Astrocyte (in vitro differentiated cells and primary cell): ENCODE data around the gene FAM107B. TPM values are rescaled to one million over a fixed set of nuclear protein-coding genes. Genes with fewer than 3 reads are reported as not detected.

Experiments
- DNase-seq: peaks from one replicate; pipeline ENCODE4 v3.0.0-alpha.2; 2010; ENCODE audit warnings: low read depth
- FAIRE-seq: peaks from 2 replicates; lab custom pipeline; 2011; peaks lifted over from hg19 to GRCh38; lab: Jason Lieb, UNC
- H2AFZ ChIP-seq: 2 replicates; pipeline ENCODE4 v1.6.0; 2012; ENCODE audit warnings: low read depth, low read length, inconsistent platforms
- H3K27ac ChIP-seq: 2 replicates; pipeline ENCODE4 v1.5.1; 2011; ENCODE audit warnings: low read depth, low read length, inconsistent platforms
- H3K27me3 ChIP-seq: 2 replicates; pipeline ENCODE4 v1.6.0; 2011; ENCODE audit warnings: low read length, inconsistent platforms; ENCODE audit not compliant: insufficient read depth
- H3K36me3 ChIP-seq: 2 replicates; pipeline ENCODE4 v1.5.1; 2011; ENCODE audit warnings: low read length, inconsistent platforms; ENCODE audit not compliant: insufficient read depth
- H3K4me1 ChIP-seq: 2 replicates; pipeline ENCODE4 v1.5.1; 2011; ENCODE audit warnings: low read length, inconsistent platforms; ENCODE audit not compliant: insufficient read depth
- H3K4me2 ChIP-seq: 2 replicates; pipeline ENCODE4 v1.6.0; 2012; ENCODE audit warnings: low read length, inconsistent platforms
- H3K4me3 ChIP-seq: 2 replicates; pipeline ENCODE4 v1.5.1; 2011; ENCODE audit warnings: low read depth, mild to moderate bottlenecking, low read length, inconsistent platforms; ENCODE audit not compliant: insufficient read depth
- H3K79me2 ChIP-seq: 2 replicates; pipeline ENCODE4 v1.6.0; 2012; ENCODE audit warnings: mild to moderate bottlenecking, low read length, inconsistent platforms; ENCODE audit not compliant: insufficient read depth
- H3K9ac ChIP-seq: 2 replicates; pipeline ENCODE4 v1.6.0; 2012; ENCODE audit warnings: mild to moderate bottlenecking, low read length, inconsistent platforms
- H3K9me3 ChIP-seq: 2 replicates; pipeline ENCODE4 v1.5.1; 2012; ENCODE audit warnings: low read depth, mild to moderate bottlenecking, low read length, inconsistent platforms; ENCODE audit not compliant: insufficient read depth
- H4K20me1 ChIP-seq: 2 replicates; pipeline ENCODE4 v1.6.0; 2012; ENCODE audit warnings: low read length, inconsistent platforms; ENCODE audit not compliant: insufficient read depth
- H3K27ac Mint-ChIP-seq: one replicate; pipeline ENCODE4 v1.8.0; 2021; ENCODE audit warnings: mild to moderate bottlenecking, mixed read lengths; ENCODE audit not compliant: unreplicated experiment
- H3K27me3 Mint-ChIP-seq: one replicate; pipeline ENCODE4 v1.8.0; 2021; ENCODE audit warnings: low read depth, mixed read lengths; ENCODE audit not compliant: unreplicated experiment
- H3K36me3 Mint-ChIP-seq: one replicate; pipeline ENCODE4 v1.8.0; 2021; ENCODE audit warnings: low read depth, mixed read lengths; ENCODE audit not compliant: unreplicated experiment
- H3K4me1 Mint-ChIP-seq: one replicate; pipeline ENCODE4 v1.8.0; 2021; ENCODE audit warnings: low read depth, mixed read lengths; ENCODE audit not compliant: unreplicated experiment
- H3K4me3 Mint-ChIP-seq: one replicate; pipeline ENCODE4 v1.8.0; 2021; ENCODE audit warnings: mild to moderate bottlenecking, moderate library complexity, mixed read lengths; ENCODE audit not compliant: unreplicated experiment
- H3K9me3 Mint-ChIP-seq: one replicate; pipeline ENCODE4 v1.8.0; 2021; ENCODE audit warnings: mild to moderate bottlenecking, mixed read lengths; ENCODE audit not compliant: unreplicated experiment
- CTCF ChIP-seq: IDR thresholded peaks from 2 replicates; pipeline ENCODE4 v1.5.1; 2011; ENCODE audit warnings: low read depth, mild to moderate bottlenecking, inconsistent platforms, low read length, moderate library complexity; ENCODE audit not compliant: insufficient read depth
- EZH2 ChIP-seq: IDR thresholded peaks from 2 replicates; pipeline ENCODE4 v1.6.1; 2012; ENCODE audit warnings: mild to moderate bottlenecking, low read length, inconsistent platforms; ENCODE audit not compliant: insufficient read depth
- total RNA-seq: library from RNA; stranded (reverse); gene quantifications from 2 replicates; pipeline ENCODE4 v1.2.1, GENCODE V29; 2021

FAM107B gene
- total RNA-seq, 1 donor from 2014 or later: 36.0 TPM

DNA sequence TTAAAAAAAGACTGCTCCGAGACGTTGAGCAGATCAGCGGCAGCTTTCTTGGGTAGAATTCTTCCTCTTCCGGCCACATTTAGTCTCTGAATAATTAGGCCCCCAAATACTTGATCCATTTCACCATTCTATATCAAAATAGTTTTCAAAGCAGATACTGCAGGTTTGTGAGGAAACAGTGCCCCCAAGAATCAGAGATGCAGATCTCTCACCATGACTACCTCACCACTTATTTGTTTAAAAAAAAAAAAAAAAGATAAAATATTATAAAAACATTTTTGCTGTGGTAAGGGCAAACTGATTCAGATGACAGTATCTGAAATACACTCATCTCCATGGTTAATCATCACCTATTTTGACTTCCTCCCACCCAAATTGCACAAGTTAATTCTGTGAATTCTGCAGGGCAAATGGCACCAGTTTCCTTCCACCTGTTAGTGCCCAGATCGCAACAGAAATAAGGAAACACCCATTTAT, 210.4 kb downstream of the FAM107B start:
- Mint-ChIP-seq H3K4me3 (no peak overlapping the region), H3K9me3 (peaks cover 6% of the 10 kb centered on the region), H3K27ac (no peak overlapping the region), H3K4me1 (peaks cover 7% of the 10 kb centered on the region), H3K27me3 (no peaks in the 10 kb centered on the region), H3K36me3 (peaks cover 29% of the 10 kb centered on the region)
- no peak for FAIRE-seq
- Histone ChIP-seq H3K4me3 (no peak overlapping the region), H3K9ac (no peak overlapping the region), H3K79me2 (peaks cover 35% of the 10 kb centered on the region), H3K4me1 (no peaks in the 10 kb centered on the region), H4K20me1 (peaks cover 30% of the 10 kb centered on the region), H3K4me2 (no peak overlapping the region), H3K36me3 (no peaks in the 10 kb centered on the region), H2AFZ (no peak overlapping the region), H3K27me3 (no peaks in the 10 kb centered on the region), H3K9me3 (no peaks in the 10 kb centered on the region), H3K27ac (no peak overlapping the region)
- TF ChIP-seq EZH2: no peak
- TF ChIP-seq CTCF: no peak
- DNase-seq: no peak

DNA sequence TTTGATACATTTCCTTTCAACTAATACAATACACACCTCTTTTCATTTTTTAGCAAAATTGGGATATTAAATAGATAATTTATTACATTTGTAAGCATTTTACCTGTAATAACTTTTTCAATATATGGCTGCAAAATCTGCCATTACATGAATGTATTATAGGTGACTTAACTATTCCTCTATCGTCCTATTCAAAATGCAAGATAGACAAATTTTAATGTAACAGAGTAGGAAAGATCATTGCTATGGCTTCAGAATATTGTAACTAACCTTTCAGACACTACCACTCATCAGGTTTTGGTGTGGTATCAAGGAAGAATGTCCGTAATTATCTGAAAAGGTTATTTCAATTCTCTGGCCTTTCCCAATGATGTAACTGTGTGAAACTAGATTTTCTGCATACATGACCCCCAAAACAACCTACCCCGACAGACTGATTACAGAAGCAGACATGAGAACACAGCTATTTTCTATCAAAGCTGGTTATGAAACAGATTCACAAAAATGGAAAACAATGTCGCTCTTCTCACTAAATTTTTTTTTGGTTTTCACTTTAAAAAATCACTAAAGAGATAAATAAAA, 211.2 kb downstream of the FAM107B start:
- Mint-ChIP-seq H3K27ac (no peak overlapping the region), H3K4me1 (peaks cover 9% of the 10 kb centered on the region), H3K4me3 (no peak overlapping the region), H3K27me3 (no peaks in the 10 kb centered on the region), H3K9me3 (peaks cover 6% of the 10 kb centered on the region), H3K36me3 (peaks cover 23% of the 10 kb centered on the region)
- no peak overlapping the region for H3K4me3 ChIP-seq
- TF ChIP-seq CTCF (no peak), EZH2 (no peak)
- no peak overlapping the region for H3K9ac ChIP-seq
- no peak for DNase-seq
- H3K79me2 ChIP-seq: peaks cover 43% of the 10 kb centered on the region
- H3K27me3 ChIP-seq: no peaks in the 10 kb centered on the region
- no peak for FAIRE-seq
- H3K27ac ChIP-seq: no peak overlapping the region
- H3K4me1 ChIP-seq: no peaks in the 10 kb centered on the region
- H3K4me2 ChIP-seq: no peak overlapping the region
- no peaks in the 10 kb centered on the region for H3K9me3 ChIP-seq
- H3K36me3 ChIP-seq: no peaks in the 10 kb centered on the region
- H4K20me1 ChIP-seq: peaks cover 24% of the 10 kb centered on the region
- H2AFZ ChIP-seq: no peak overlapping the region

DNA sequence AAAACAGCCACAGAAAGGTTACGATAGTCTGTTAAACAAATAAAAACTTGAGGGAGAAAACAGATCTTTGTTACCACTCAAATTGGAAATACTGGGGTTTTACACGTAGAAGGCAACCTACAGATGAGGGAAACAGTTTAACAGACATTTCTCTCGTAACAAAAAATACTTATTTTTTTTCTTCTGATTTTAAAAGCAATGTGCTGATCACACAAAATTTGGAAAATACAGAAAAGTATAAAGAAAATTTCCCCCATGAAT, 211.7 kb downstream of the FAM107B start:
- H2AFZ ChIP-seq: no peak overlapping the region
- Mint-ChIP-seq H3K4me1 (peaks cover 9% of the 10 kb centered on the region), H3K9me3 (peaks cover 6% of the 10 kb centered on the region), H3K27me3 (no peaks in the 10 kb centered on the region), H3K27ac (no peak overlapping the region), H3K36me3 (peaks cover 21% of the 10 kb centered on the region), H3K4me3 (no peak overlapping the region)
- no peak for TF ChIP-seq CTCF
- TF ChIP-seq EZH2: no peak
- no peak overlapping the region for H3K27ac ChIP-seq
- DNase-seq (no peak), FAIRE-seq (no peak)
- no peaks in the 10 kb centered on the region for H3K4me1 ChIP-seq
- peaks cover 23% of the 10 kb centered on the region for H4K20me1 ChIP-seq
- H3K36me3 ChIP-seq: no peaks in the 10 kb centered on the region
- no peak overlapping the region for H3K4me3 ChIP-seq
- H3K4me2 ChIP-seq: no peak overlapping the region
- no peaks in the 10 kb centered on the region for H3K9me3 ChIP-seq
- H3K79me2 ChIP-seq: peaks cover 45% of the 10 kb centered on the region
- no peak overlapping the region for H3K9ac ChIP-seq
- no peaks in the 10 kb centered on the region for H3K27me3 ChIP-seq
